Loucy (cell line): ENCODE data around the gene KCNJ1.

Experiments
- H2AFZ ChIP-seq: fragments of 200-600 bp; sonication (generic); 2 replicates; pipeline ENCODE4 v1.6.0; 2016; ENCODE audit warnings: antibody characterized with exemption, mild to moderate bottlenecking, low read length, moderate library complexity
- H3F3A ChIP-seq: fragments of 200-600 bp; 2 replicates; pipeline ENCODE4 v1.6.0; 2016; ENCODE audit warnings: antibody characterized with exemption, low read depth, mild to moderate bottlenecking
- H3K27me3 ChIP-seq: fragments of 200-600 bp; sonication (generic); 2 replicates; pipeline ENCODE4 v1.6.1; 2014; ENCODE audit warnings: low read length, mild to moderate bottlenecking; ENCODE audit not compliant: insufficient read depth, poor library complexity, severe bottlenecking
- H3K36me3 ChIP-seq: fragments of 200-600 bp; sonication (generic); 2 replicates; pipeline ENCODE4 v1.6.1; 2016; ENCODE audit warnings: low read length; ENCODE audit not compliant: insufficient read depth
- H3K4me1 ChIP-seq: fragments of 200-600 bp; sonication (generic); 2 replicates; pipeline ENCODE4 v1.5.1; 2014; ENCODE audit warnings: low read length, mild to moderate bottlenecking; ENCODE audit not compliant: insufficient read depth, poor library complexity, severe bottlenecking
- H3K4me2 ChIP-seq: fragments of 200-600 bp; sonication (generic); 2 replicates; pipeline ENCODE4 v1.6.0; 2014; ENCODE audit warnings: antibody characterized with exemption, low read length, low read depth, mild to moderate bottlenecking; ENCODE audit not compliant: poor library complexity, severe bottlenecking
- H3K4me3 ChIP-seq: fragments of 200-600 bp; sonication (generic); 2 replicates; pipeline ENCODE4 v1.5.1; 2014; ENCODE audit warnings: low read length, mild to moderate bottlenecking, mixed read lengths; ENCODE audit not compliant: poor library complexity, severe bottlenecking
- H3K79me2 ChIP-seq: fragments of 200-600 bp; sonication (generic); 2 replicates; pipeline ENCODE4 v1.6.1; 2014; ENCODE audit warnings: low read length; ENCODE audit not compliant: insufficient read depth
- H3K9ac ChIP-seq: fragments of 200-600 bp; sonication (generic); 2 replicates; pipeline ENCODE4 v1.6.0; 2014; ENCODE audit warnings: mild to moderate bottlenecking, low read depth, low read length, moderate library complexity; ENCODE audit not compliant: poor library complexity, severe bottlenecking
- H3K9me2 ChIP-seq: fragments of 200-600 bp; sonication (generic); replicated peaks from 2 replicates; pipeline ENCODE4 v1.6.1; 2016; ENCODE audit warnings: low read depth, low read length, mixed read lengths
- H3K9me3 ChIP-seq: fragments of 200-600 bp; sonication (generic); 2 replicates; pipeline ENCODE4 v1.6.1; 2014; ENCODE audit warnings: mild to moderate bottlenecking, antibody characterized with exemption, low read length, low read depth; ENCODE audit not compliant: insufficient read depth
- H4K20me1 ChIP-seq: fragments of 200-600 bp; sonication (generic); 2 replicates; pipeline ENCODE4 v1.6.0; 2014; ENCODE audit warnings: antibody characterized with exemption, low read length, mild to moderate bottlenecking; ENCODE audit not compliant: insufficient read depth, poor library complexity, severe bottlenecking
- EZH2phosphoT487 ChIP-seq: fragments of 200-600 bp; IDR thresholded peaks from 2 replicates; pipeline ENCODE4 v1.6.1; 2018; ENCODE audit warnings: antibody characterized with exemption, mild to moderate bottlenecking, moderate library complexity, borderline replicate concordance
- TF ChIP-seq, protein P1 (sequence below): fragments of 200-600 bp; sonication (generic); conservative IDR thresholded peaks from 2 replicates; pipeline ENCODE4 v1.5.1; 2014; ENCODE audit warnings: mild to moderate bottlenecking, antibody characterized with exemption, low read length

The KCNJ1 gene

DNA sequence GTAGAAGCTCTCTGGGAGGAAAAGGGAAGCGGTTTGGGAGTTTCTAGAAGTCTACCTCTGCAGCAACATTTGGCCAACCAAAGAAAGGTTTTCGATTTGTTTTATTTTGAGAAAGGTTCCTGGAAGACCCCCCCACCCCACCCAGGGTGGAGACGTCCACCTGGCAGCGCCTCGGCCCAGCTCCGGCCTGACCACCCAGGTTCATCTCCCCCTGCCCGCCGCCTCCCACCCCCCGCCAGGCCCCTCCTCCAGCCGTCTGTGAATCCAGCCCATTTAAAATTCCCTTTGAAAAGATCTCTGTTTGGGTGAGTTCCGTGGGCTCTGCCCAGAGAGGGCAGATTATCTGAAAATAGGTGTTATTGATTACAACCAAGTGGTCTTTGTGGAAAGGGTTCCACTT, 43.3 kb downstream of the KCNJ1 start:
- no peaks in the 10 kb centered on the region for H4K20me1 ChIP-seq
- H3K9me3 ChIP-seq: no peaks in the 10 kb centered on the region
- no peaks in the 10 kb centered on the region for H3K4me1 ChIP-seq
- no peaks in the 10 kb centered on the region for H3K79me2 ChIP-seq
- no peak overlapping the region for H2AFZ ChIP-seq
- TF ChIP-seq EZH2phosphoT487: no peak
- TF ChIP-seq, protein P1, sequence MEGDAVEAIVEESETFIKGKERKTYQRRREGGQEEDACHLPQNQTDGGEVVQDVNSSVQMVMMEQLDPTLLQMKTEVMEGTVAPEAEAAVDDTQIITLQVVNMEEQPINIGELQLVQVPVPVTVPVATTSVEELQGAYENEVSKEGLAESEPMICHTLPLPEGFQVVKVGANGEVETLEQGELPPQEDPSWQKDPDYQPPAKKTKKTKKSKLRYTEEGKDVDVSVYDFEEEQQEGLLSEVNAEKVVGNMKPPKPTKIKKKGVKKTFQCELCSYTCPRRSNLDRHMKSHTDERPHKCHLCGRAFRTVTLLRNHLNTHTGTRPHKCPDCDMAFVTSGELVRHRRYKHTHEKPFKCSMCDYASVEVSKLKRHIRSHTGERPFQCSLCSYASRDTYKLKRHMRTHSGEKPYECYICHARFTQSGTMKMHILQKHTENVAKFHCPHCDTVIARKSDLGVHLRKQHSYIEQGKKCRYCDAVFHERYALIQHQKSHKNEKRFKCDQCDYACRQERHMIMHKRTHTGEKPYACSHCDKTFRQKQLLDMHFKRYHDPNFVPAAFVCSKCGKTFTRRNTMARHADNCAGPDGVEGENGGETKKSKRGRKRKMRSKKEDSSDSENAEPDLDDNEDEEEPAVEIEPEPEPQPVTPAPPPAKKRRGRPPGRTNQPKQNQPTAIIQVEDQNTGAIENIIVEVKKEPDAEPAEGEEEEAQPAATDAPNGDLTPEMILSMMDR: no peak
- H3K27me3 ChIP-seq: no peaks in the 10 kb centered on the region
- no peak overlapping the region for H3K4me3 ChIP-seq
- peaks cover 5% of the 10 kb centered on the region; the same call in 1 of the 2 replicates for H3K36me3 ChIP-seq
- no peak overlapping the region for H3K9ac ChIP-seq
- no peak overlapping the region for H3K4me2 ChIP-seq
- H3K9me2 ChIP-seq: no peaks in the 10 kb centered on the region
- H3F3A ChIP-seq: no peaks in the 10 kb centered on the region

DNA sequence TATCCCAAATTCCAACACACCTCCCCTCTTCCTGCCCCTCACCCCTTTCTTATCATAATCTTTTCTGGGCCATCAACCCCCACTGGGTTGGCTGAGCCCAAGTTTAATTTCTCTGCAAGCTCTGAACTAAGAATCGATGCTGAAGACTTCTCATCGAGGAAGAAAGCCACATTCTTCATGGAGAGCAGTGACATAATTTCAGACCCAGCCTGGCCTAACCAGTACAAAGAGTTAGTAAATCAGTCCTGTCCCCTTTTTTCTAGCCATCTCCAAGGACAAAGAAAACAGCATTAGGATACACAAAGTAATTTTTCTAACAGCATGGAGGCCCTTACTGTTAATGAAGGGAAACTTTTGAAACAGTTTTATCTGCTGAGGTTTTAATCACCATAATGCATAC, 45.0 kb downstream of the KCNJ1 start:
- no peaks in the 10 kb centered on the region for H3K4me1 ChIP-seq
- H3K36me3 ChIP-seq: peaks cover 8% of the 10 kb centered on the region; the same call in 1 of the 2 replicates
- no peak overlapping the region for H3K4me3 ChIP-seq
- H2AFZ ChIP-seq: no peak overlapping the region
- H4K20me1 ChIP-seq: no peaks in the 10 kb centered on the region
- H3K9me2 ChIP-seq: no peaks in the 10 kb centered on the region
- TF ChIP-seq, protein P1: no peak
- TF ChIP-seq EZH2phosphoT487: no peak
- no peaks in the 10 kb centered on the region for H3K27me3 ChIP-seq
- H3F3A ChIP-seq: no peaks in the 10 kb centered on the region
- H3K9ac ChIP-seq: no peak overlapping the region
- no peaks in the 10 kb centered on the region for H3K9me3 ChIP-seq
- H3K4me2 ChIP-seq: no peak overlapping the region
- no peaks in the 10 kb centered on the region for H3K79me2 ChIP-seq

DNA sequence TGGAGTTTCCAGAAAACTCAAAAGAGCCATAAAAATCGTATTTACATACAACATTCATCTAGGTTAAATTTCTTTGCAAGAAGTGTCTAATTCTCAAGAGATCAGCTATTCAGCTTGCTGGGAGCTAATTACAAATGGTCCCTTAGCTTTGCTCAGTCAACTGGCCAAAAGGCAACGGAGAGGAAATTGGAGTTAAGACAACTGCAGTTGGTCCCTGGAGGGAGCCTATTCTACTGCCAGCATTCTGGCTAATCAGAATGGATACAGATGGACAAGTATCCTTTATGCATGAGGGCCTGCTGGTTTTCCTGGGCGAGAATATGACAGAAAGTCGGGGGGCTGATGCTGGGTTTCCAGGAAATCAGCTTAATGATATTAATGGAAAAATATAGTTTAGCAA, 45.5 kb downstream of the KCNJ1 start:
- H3K4me3 ChIP-seq: no peak overlapping the region
- H3K9me2 ChIP-seq: no peaks in the 10 kb centered on the region
- H2AFZ ChIP-seq: no peak overlapping the region
- H3F3A ChIP-seq: no peaks in the 10 kb centered on the region
- no peaks in the 10 kb centered on the region for H3K27me3 ChIP-seq
- no peaks in the 10 kb centered on the region for H4K20me1 ChIP-seq
- no peak overlapping the region for H3K9ac ChIP-seq
- TF ChIP-seq, protein P1: no peak
- no peak for TF ChIP-seq EZH2phosphoT487
- no peaks in the 10 kb centered on the region for H3K79me2 ChIP-seq
- H3K4me2 ChIP-seq: no peak overlapping the region
- H3K36me3 ChIP-seq: peaks cover 14% of the 10 kb centered on the region; the same call in 1 of the 2 replicates
- H3K4me1 ChIP-seq: no peaks in the 10 kb centered on the region
- H3K9me3 ChIP-seq: no peaks in the 10 kb centered on the region
